Neural cell (in vitro differentiated cells): ENCODE measurements around the gene OR8A1.

Source experiments
- EP300 ChIP-seq: fragments of 450-650 bp; conservative IDR thresholded peaks from 2 replicates; pipeline ENCODE4 v1.6.1; 2014; ENCODE audit warnings: antibody characterized with exemption, mild to moderate bottlenecking, moderate library complexity; ENCODE audit not compliant: poor library complexity, severe bottlenecking
- EZH2 ChIP-seq: fragments of 200-600, 300-800 bp; shearing (Covaris generic), sonication (generic); IDR thresholded peaks from 2 replicates; pipeline ENCODE4 v1.6.1; 2014; ENCODE audit warnings: antibody characterized with exemption, low read length, borderline replicate concordance, mild to moderate bottlenecking; ENCODE audit not compliant: insufficient read depth, poor library complexity, severe bottlenecking
- MXI1 ChIP-seq: fragments of 450-650 bp; conservative IDR thresholded peaks from 2 replicates; pipeline ENCODE4 v1.6.1; 2014; ENCODE audit warnings: antibody characterized with exemption, mild to moderate bottlenecking; ENCODE audit not compliant: poor library complexity, severe bottlenecking
- POLR2AphosphoS5 ChIP-seq: IDR thresholded peaks from 2 replicates; pipeline ENCODE4 v1.6.1; 2012
- REST ChIP-seq: IDR thresholded peaks from 2 replicates; pipeline ENCODE4 v1.6.1; 2012; ENCODE audit warnings: borderline replicate concordance
- TAF1 ChIP-seq: IDR thresholded peaks from 2 replicates; pipeline ENCODE4 v1.6.1; 2012; ENCODE audit warnings: low read depth
- TF ChIP-seq, protein P1 (sequence below): fragments of 450-650 bp; IDR thresholded peaks from 2 replicates; pipeline ENCODE4 v1.5.1; 2014; ENCODE audit warnings: antibody characterized with exemption, mild to moderate bottlenecking, moderate library complexity; ENCODE audit not compliant: poor library complexity, severe bottlenecking

DNA sequence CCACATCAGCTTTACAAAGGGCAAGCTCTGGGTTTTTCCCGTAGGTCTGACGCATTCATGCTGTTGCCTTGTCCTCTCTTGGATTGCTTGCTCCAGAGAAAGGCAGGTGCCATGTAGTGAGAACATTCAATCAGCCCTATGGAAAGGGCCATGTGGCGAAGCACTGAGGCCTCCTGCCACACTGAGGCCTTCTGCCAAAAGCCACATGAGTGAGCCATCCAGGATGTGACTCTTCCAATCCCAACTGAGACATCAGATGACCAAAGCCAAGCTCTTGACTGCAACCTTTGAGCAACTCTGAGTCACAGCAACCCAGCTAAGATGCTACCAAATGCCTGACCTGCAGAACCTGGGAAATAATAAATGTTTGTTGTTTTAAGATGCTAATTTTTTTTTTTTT is 32.4 kb downstream of the OR8A1 start:
- no peak for TF ChIP-seq EP300
- TF ChIP-seq, protein P1, sequence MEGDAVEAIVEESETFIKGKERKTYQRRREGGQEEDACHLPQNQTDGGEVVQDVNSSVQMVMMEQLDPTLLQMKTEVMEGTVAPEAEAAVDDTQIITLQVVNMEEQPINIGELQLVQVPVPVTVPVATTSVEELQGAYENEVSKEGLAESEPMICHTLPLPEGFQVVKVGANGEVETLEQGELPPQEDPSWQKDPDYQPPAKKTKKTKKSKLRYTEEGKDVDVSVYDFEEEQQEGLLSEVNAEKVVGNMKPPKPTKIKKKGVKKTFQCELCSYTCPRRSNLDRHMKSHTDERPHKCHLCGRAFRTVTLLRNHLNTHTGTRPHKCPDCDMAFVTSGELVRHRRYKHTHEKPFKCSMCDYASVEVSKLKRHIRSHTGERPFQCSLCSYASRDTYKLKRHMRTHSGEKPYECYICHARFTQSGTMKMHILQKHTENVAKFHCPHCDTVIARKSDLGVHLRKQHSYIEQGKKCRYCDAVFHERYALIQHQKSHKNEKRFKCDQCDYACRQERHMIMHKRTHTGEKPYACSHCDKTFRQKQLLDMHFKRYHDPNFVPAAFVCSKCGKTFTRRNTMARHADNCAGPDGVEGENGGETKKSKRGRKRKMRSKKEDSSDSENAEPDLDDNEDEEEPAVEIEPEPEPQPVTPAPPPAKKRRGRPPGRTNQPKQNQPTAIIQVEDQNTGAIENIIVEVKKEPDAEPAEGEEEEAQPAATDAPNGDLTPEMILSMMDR, result no peak
- TF ChIP-seq EZH2, result no peak
- no peak for TF ChIP-seq REST
- TF ChIP-seq TAF1, result no peak
- no peak for TF ChIP-seq MXI1
- TF ChIP-seq POLR2AphosphoS5, result no peak
